Gastroesophageal sphincter (tissue), 4 donors: ENCODE data around the gene CEP83. TPM values are rescaled to one million over a fixed set of nuclear protein-coding genes. Genes with fewer than 3 reads are reported as not detected.

Experiments used
- ATAC-seq: fragments of 150-250 bp; one replicate; pipeline ENCODE4 v1.9.1; 2016; ENCODE audit warnings: mild to moderate bottlenecking, moderate library complexity
- H3K27ac ChIP-seq, 4 donors: fragments of 200-600 bp; sonication (generic) in 3 of 4; 1 replicate in 3 of 4; 2 replicates in 1 of 4; pipeline ENCODE4 v1.5.1; 2016 to 2019
- H3K27me3 ChIP-seq: fragments of 200-600 bp; sonication (generic); one replicate; pipeline ENCODE4 v1.5.1; 2019
- H3K36me3 ChIP-seq, 2 donors: fragments of 200-600 bp; sonication (generic); one replicate each; pipeline ENCODE4 v1.5.1; 2019; ENCODE audit warnings: control low read depth in 1 of 2
- H3K4me1 ChIP-seq, 3 donors: fragments of 200-600 bp; sonication (generic); 1 replicate in 2 of 3; 2 replicates in 1 of 3; pipeline ENCODE4 v1.5.1; 2016 to 2019; ENCODE audit warnings: control low read depth in 2 of 3
- H3K4me3 ChIP-seq, 2 donors: fragments of 200-600 bp; sonication (generic); one replicate each; pipeline ENCODE4 v1.5.1; 2019; ENCODE audit warnings: mild to moderate bottlenecking in 1 of 2, moderate library complexity in 1 of 2
- H3K9me3 ChIP-seq, 3 donors: fragments of 200-600 bp; sonication (generic); one replicate each; pipeline ENCODE4 v1.5.1; 2017 to 2019; ENCODE audit warnings: control low read depth in 2 of 3
- EP300 ChIP-seq: sonication (generic); formaldehyde crosslinking; IDR thresholded peaks from one replicate; pipeline ENCODE4 v1.6.1; 2017; ENCODE audit warnings: antibody characterized with exemption, mild to moderate bottlenecking
- POLR2A ChIP-seq, 2 donors: fragments of 450-650 bp; IDR thresholded peaks; one replicate each; pipeline ENCODE4 v1.6.1; 2017; ENCODE audit warnings: antibody characterized with exemption in 2 of 2, mild to moderate bottlenecking in 2 of 2, moderate library complexity in 1 of 2
- POLR2AphosphoS5 ChIP-seq: sonication (generic); formaldehyde crosslinking; IDR thresholded peaks from one replicate; pipeline ENCODE4 v1.6.1; 2017; ENCODE audit warnings: antibody characterized with exemption
- WGBS, 2 donors: methylation state at CpG; one replicate each; pipeline ENCODE4 v1.1.5; 2018; ENCODE audit warnings: low coverage in 1 of 2; 5-methylcytosine and 5-hydroxymethylcytosine counted together
- total RNA-seq, 4 donors: library from RNA; depleted of rRNA; stranded (reverse); fragments of >200 nt; gene quantifications; one replicate each; pipeline ENCODE4 v1.1.0, GENCODE V29; 2016
- TF ChIP-seq, protein P1 (sequence below), 4 experiments: fragments of 200-600 bp in 2 of 4; fragments of 450-650 bp in 2 of 4; sonication (generic) in 1 of 4; IDR thresholded peaks; one replicate each; pipeline ENCODE4 v1.5.1; 2017 to 2019; ENCODE audit warnings: antibody characterized with exemption in 4 of 4, mild to moderate bottlenecking in 2 of 4, moderate library complexity in 2 of 4

The CEP83 gene
- total RNA-seq, 4 donors from 2014 or later: 6.3 to 24.8 (median 11.3) TPM

GRCh38 chr12:94304012-94304411 is 155.7 kb downstream of the CEP83 start:
- no peaks in the 10 kb centered on the region for H3K27me3 ChIP-seq

DNA sequence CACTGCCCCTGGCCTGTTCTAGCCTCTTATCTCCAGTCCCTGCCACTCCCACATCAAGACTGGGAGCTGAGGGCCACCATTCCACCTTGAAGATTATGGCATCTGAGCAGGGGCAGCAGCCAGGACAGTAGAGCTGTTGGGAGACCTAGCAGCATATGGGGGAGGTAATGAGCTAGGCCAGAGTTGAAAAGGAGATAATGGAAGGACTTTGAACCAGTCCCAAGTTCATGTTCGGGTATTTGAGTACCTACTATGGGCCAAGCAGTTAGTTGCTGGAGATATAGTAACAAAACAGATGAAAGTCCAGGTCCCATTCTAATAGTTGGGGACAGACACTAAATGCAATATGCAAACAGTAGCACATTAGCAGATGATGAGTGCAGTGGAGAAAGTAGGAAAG is 159.8 kb downstream of the CEP83 start:
- Histone ChIP-seq H3K9me3 (no peaks in the 10 kb centered on the region), H3K36me3 (peaks cover 0 to 44% of the 10 kb centered on the region in 2 donors), H3K4me3 (no peak overlapping the region), H3K4me1 (peaks cover 0 to 4% (median 0%) of the 10 kb centered on the region in 3 donors), H3K27me3 (no peaks in the 10 kb centered on the region), H3K27ac (no peak overlapping the region)
- TF ChIP-seq EP300 (no peak), POLR2A (IDR thresholded peaks at IDR 0.05) (no peak), POLR2AphosphoS5 (no peak)
- TF ChIP-seq, protein P1, sequence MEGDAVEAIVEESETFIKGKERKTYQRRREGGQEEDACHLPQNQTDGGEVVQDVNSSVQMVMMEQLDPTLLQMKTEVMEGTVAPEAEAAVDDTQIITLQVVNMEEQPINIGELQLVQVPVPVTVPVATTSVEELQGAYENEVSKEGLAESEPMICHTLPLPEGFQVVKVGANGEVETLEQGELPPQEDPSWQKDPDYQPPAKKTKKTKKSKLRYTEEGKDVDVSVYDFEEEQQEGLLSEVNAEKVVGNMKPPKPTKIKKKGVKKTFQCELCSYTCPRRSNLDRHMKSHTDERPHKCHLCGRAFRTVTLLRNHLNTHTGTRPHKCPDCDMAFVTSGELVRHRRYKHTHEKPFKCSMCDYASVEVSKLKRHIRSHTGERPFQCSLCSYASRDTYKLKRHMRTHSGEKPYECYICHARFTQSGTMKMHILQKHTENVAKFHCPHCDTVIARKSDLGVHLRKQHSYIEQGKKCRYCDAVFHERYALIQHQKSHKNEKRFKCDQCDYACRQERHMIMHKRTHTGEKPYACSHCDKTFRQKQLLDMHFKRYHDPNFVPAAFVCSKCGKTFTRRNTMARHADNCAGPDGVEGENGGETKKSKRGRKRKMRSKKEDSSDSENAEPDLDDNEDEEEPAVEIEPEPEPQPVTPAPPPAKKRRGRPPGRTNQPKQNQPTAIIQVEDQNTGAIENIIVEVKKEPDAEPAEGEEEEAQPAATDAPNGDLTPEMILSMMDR (IDR thresholded peaks at IDR 0.05): no peak
- 83% methylated on average over 1 of the region's 1 CpG; no CpG with 5 or more reads in 1 of the 2 donors for WGBS, 2 donors
- ATAC-seq: no peak

More at GRCh38 chr12:94304012-94304411, 155.7 kb downstream of the CEP83 start:
- WGBS, 2 donors: 80 to 89% methylated on average over 1 of the region's 1 CpG
- H3K27ac ChIP-seq: no peak overlapping the region
- TF ChIP-seq EP300 (no peak), POLR2A (IDR thresholded peaks at IDR 0.05) (no peak), POLR2AphosphoS5 (no peak)
- TF ChIP-seq, protein P1 (IDR thresholded peaks at IDR 0.05): no peak
- ATAC-seq: no peak
- H3K4me3 ChIP-seq: no peak overlapping the region
- peaks cover 0 to 5% (median 0%) of the 10 kb centered on the region in 3 donors for H3K4me1 ChIP-seq
- peaks cover 0 to 54% of the 10 kb centered on the region in 2 donors for H3K36me3 ChIP-seq
- no peaks in the 10 kb centered on the region for H3K9me3 ChIP-seq

DNA sequence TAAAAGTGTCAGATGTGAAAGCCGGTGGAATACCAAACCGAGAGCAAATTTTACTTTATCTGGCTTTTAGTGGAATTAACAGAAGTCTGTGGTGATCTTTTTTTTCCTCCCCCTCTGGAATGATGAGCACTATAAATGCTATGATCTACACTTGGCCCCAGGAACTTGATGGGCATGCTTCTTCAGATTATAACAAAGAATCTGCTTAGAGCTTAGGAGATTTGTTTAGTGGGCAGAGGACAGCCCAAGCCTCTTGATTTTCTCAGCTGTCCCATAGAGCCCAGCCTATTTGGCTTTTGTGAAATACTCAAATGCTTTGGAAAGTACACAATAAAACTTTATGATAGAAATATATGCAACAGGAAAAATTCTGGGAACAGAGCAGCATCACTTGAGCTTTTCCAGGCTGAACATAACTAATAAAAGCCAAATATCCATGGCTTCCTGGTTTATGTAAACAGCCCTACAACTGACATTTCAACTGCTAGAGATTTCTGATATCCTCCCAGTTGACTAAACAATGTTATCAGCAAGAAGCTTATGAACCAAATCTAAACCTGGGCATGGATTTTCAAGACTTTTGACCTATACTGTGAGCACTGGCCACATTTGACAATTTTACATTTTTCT is 161.7 kb downstream of the CEP83 start:
- 90 to 95% methylated on average over 2 of the region's 2 CpGs for WGBS, 2 donors
- no peaks in the 10 kb centered on the region for H3K4me1 ChIP-seq
- no peaks in the 10 kb centered on the region for H3K9me3 ChIP-seq
- no peak overlapping the region for H3K4me3 ChIP-seq
- no peak for ATAC-seq
- TF ChIP-seq POLR2AphosphoS5 (no peak), EP300 (no peak), POLR2A (IDR thresholded peaks at IDR 0.05) (no peak)
- TF ChIP-seq, protein P1 (IDR thresholded peaks at IDR 0.05): no peak
- H3K27me3 ChIP-seq: no peaks in the 10 kb centered on the region
- H3K36me3 ChIP-seq: peaks cover 0 to 35% of the 10 kb centered on the region in 2 donors
- no peak overlapping the region for H3K27ac ChIP-seq

DNA sequence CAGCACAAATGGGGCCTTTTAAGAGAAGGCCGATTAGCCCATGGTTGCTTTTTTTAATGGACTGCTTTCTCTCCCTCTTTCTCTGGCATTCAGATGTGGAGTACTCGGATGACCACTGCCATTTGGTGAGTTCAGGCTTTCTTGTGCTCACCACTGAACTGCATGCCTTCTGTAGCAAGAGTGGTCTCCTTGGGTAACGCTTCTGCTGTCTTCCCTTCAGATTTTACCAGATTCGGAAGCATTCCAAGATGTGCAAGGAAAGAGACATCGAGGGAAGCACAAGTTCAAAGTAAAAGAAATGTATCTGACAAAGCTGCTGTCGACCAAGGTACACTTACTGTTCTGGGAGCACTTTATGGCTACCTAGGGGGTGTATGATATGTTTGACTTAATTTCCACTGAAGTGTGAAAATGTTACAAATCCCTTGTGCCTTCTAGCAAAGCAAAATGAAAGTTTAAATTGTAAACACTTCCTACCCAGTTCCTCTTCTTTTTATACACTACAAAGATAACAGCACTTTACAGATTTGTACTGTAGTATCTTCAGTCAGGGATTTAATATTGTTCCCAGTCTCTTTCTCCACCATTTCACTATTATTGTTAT is 162.5 kb downstream of the CEP83 start:
- H3K27ac ChIP-seq: no peak overlapping the region
- H3K4me3 ChIP-seq: no peak overlapping the region
- no peak for ATAC-seq
- no peaks in the 10 kb centered on the region for H3K27me3 ChIP-seq
- H3K36me3 ChIP-seq: peaks cover 0 to 34% of the 10 kb centered on the region in 2 donors
- no peaks in the 10 kb centered on the region for H3K9me3 ChIP-seq
- H3K4me1 ChIP-seq: no peaks in the 10 kb centered on the region
- TF ChIP-seq, protein P1 (IDR thresholded peaks at IDR 0.05): no peak
- TF ChIP-seq POLR2A (IDR thresholded peaks at IDR 0.05) (no peak), POLR2AphosphoS5 (no peak), EP300 (no peak)
- WGBS, 2 donors: 92% methylated on average over 5 to 6 of the region's 6 CpGs

DNA sequence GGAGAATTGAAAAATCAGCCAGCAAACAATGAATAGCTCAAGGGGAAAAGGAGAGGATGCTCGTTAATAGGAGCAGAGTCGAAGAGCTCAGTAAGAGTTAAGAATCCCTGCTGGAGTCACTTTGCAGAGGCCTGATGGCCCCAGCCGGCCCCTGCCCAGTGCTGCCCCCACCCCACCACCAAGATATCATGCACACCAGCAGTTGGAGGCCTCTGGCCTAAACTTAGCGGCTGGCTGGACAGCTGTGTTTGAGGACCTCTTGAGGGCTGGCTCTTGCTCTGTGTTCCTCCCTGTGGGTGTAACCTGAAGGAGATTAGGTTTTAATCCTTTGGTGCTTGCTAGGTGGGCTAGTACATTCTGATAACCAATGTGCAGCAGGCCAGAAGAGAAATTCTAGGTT is 169.3 kb downstream of the CEP83 start:
- peaks cover 0 to 31% (median 7%) of the 10 kb centered on the region in 3 donors for H3K4me1 ChIP-seq
- H3K4me3 ChIP-seq: no peak overlapping the region
- peaks cover 0 to 4% of the 10 kb centered on the region in 2 donors for H3K36me3 ChIP-seq
- H3K9me3 ChIP-seq: no peaks in the 10 kb centered on the region
- WGBS, 2 donors: 22 to 54% methylated on average over 3 of the region's 4 CpGs
- peak overlapping the region in 2 of 4 donors; percentile 33 to 56 for H3K27ac ChIP-seq
- H3K27me3 ChIP-seq: no peaks in the 10 kb centered on the region
- no peak for ATAC-seq
- TF ChIP-seq EP300 (no peak), POLR2AphosphoS5 (no peak), POLR2A (IDR thresholded peaks at IDR 0.05) (no peak)
- TF ChIP-seq, protein P1 (IDR thresholded peaks at IDR 0.05): no peak
